ENCODE measurements around the gene KIAA2012. TPM values are rescaled to one million over a fixed set of nuclear protein-coding genes. Genes with fewer than 3 reads are reported as not detected.

Gene KIAA2012
- total and polyA plus RNA-seq, 2 of the 4 experiments (the other 2 are of a cell fraction) = under 0.01 to 0.09 TPM

GRCh38 chr2:202054679-202055078 lies 18.4 kb upstream of the KIAA2012 start:
- TF ChIP-seq NFE2L2 (IDR thresholded peaks at IDR 0.05; ENCODE audit: low read depth, low read length) (no peak), RCOR1 (IDR thresholded peaks at IDR 0.05; ENCODE audit: insufficient replicate concordance, low read length) (no peak), MAFK (IDR thresholded peaks at IDR 0.05; ENCODE audit: low read depth, low read length) (no peak), RFX5 (IDR thresholded peaks at IDR 0.05; ENCODE audit: low read depth, low read length) (no peak)
- Histone ChIP-seq H3K36me3 (ENCODE audit: control insufficient read depth, insufficient read depth, low read length) (no peaks in the 10 kb centered on the region), H3K23ac (ENCODE audit: low read depth, low read length) (no peak overlapping the region), H3K4me2 (ENCODE audit: low read depth, low read length) (no peak overlapping the region), H3K18ac (ENCODE audit: low read depth, low read length) (no peak overlapping the region), H3K14ac (replicated peaks; ENCODE audit: low read depth, low read length) (no peak overlapping the region; the same call in 1 of the 2 replicates), H4K91ac (ENCODE audit: insufficient read depth, low read depth, low read length) (no peak overlapping the region), H3K27me3 (ENCODE audit: control insufficient read depth, insufficient read depth, low read length) (no peaks in the 10 kb centered on the region), H3K9me3 (ENCODE audit: control insufficient read depth, insufficient read depth, low read length) (no peaks in the 10 kb centered on the region), H3K56ac (ENCODE audit: extremely low read depth, insufficient read depth, low read length) (no peak overlapping the region), H2AFZ (replicated peaks; ENCODE audit: low read length, poor library complexity) (no peak overlapping the region), H3K9ac (ENCODE audit: low read depth, low read length) (no peak overlapping the region), H3K4me3 (ENCODE audit: insufficient read depth, low read depth, low read length) (no peak overlapping the region), H4K8ac (ENCODE audit: low read depth in 2 of 2, low read length in 2 of 2) (no peak overlapping the region), H2AK5ac (ENCODE audit: low read depth, low read length) (no peak overlapping the region), H2AK9ac (replicated peaks; ENCODE audit: low read depth, low read length, poor library complexity) (no peak overlapping the region), H4K20me1 (ENCODE audit: insufficient read depth, low read length) (no peaks in the 10 kb centered on the region), H2BK15ac (ENCODE audit: low read depth, low read length) (no peak overlapping the region), H2BK20ac (ENCODE audit: low read depth, low read length) (no peak overlapping the region), H4K5ac (ENCODE audit: low read depth, low read length) (no peak overlapping the region), H3K27ac (ENCODE audit: insufficient read depth, low read length) (no peak overlapping the region), H3K9me1 (ENCODE audit: insufficient read depth, low read length) (0 out of 2 replicates have a peak, but pooled peaks cover 3% of the 10 kb centered on the region), H2BK120ac (ENCODE audit: low read depth, low read length) (no peak overlapping the region), H3K79me1 (ENCODE audit: low read depth in 1 of 2, low read length in 2 of 2) (no peaks in the 10 kb centered on the region), H2BK5ac (ENCODE audit: low read depth, low read length, poor library complexity, severe bottlenecking) (no peak overlapping the region), H3K4ac (ENCODE audit: low read depth, low read length) (0 out of 2 replicates have a peak overlapping the region, but pooled peaks have one; percentile 5), H3K4me1 (ENCODE audit: control insufficient read depth, insufficient read depth, low read length) (peaks cover 5% of the 10 kb centered on the region)
- intact Hi-C loops (cut with micrococcal nuclease) (no loop called here), in situ Hi-C loops (cut with MboI; ENCODE audit: low sequenced_read_pairs) (no loop called here), dilution Hi-C loops (cut with HindIII; ENCODE audit: low sequenced_read_pairs, unreplicated experiment) (no loop called here)
- CTCF ChIA-PET = no interaction called here
- POLR2A ChIA-PET (ENCODE audit: unreplicated experiment) = no interaction called here
- DNase-seq (no peak), ATAC-seq (ENCODE audit: low read depth) (no peak)
- BruUV-seq (replicated peaks) = no TSS peak
- WGBS, 2 experiments (ENCODE audit: extremely low coverage in 2 of 2, insufficient read length in 1 of 2) = 57% methylated on average over 1 of the region's 3 CpGs; no CpG with 5 or more reads in 1 of the 2 experiments

All from IMR-90 (cell line).